Right lobe of liver (tissue), 4 donors: Measurements from ENCODE around the gene KLHL21.

Experiments
- POLR2A ChIP-seq: fragments of 450-650 bp; IDR thresholded peaks from one replicate; pipeline ENCODE4 v1.6.1; 2017; ENCODE audit warnings: antibody characterized with exemption, mild to moderate bottlenecking
- TF ChIP-seq, protein P1 (sequence below), 4 donors: fragments of 200-600 bp in 3 of 4; fragments of 450-650 bp in 1 of 4; IDR thresholded peaks; one replicate each; pipeline versions ENCODE4 v1.5.1 to v1.8.0; 2016 to 2022; ENCODE audit warnings: antibody characterized with exemption in 4 of 4, mild to moderate bottlenecking in 2 of 4
- donor health status: DM: no; HTN: no; CAD: no.
- donor health status: DM: no; HTN: no; CAD: no.
- donor health status: DM: no; HTN: yes; CAD: no.

DNA sequence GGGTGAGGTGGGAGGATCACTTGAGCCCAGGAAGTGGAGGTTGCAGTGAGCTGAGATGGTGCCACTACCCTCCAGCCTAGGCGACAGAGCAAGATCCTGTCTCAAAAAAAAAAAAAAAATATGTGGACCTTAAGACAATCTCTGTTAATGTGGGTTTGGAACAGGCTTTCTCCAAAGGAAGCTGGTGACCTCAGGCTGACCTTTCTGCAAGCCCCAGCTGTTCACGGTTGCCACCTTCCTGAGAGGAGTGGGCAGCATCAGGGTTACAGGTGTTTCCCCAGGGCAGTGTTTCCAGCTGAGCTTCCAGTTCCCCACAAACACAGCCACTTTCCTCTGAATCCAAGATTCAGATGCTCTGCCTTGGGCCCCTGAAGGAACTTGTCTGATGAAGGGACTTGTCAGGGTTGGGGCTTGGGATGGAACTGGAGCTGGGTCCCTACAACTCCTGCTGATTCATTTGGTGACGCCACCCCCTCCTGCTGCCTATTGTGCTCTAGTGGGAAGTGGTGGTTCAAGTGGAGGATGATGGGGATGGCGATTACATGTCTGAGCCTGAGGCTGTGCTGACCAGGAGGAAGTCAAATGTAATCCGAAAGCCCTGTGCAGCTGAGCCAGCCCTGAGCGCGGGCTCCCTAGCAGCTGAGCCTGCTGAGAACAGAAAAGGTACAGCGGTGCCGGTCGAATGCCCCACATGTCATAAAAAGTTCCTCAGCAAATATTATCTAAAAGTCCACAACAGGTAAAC, 20.9 kb downstream of the KLHL21 start:
- TF ChIP-seq, protein P1, sequence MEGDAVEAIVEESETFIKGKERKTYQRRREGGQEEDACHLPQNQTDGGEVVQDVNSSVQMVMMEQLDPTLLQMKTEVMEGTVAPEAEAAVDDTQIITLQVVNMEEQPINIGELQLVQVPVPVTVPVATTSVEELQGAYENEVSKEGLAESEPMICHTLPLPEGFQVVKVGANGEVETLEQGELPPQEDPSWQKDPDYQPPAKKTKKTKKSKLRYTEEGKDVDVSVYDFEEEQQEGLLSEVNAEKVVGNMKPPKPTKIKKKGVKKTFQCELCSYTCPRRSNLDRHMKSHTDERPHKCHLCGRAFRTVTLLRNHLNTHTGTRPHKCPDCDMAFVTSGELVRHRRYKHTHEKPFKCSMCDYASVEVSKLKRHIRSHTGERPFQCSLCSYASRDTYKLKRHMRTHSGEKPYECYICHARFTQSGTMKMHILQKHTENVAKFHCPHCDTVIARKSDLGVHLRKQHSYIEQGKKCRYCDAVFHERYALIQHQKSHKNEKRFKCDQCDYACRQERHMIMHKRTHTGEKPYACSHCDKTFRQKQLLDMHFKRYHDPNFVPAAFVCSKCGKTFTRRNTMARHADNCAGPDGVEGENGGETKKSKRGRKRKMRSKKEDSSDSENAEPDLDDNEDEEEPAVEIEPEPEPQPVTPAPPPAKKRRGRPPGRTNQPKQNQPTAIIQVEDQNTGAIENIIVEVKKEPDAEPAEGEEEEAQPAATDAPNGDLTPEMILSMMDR (IDR thresholded peaks at IDR 0.05): no peak
- no peak for TF ChIP-seq POLR2A
